GM19372 (cell line): Measurements from ENCODE around the gene OTOGL.

Source experiments
- ATAC-seq: cut with Tn5 transposase; IDR thresholded peaks from one replicate; pipeline ENCODE4 v1.9.1; 2021; ENCODE audit warnings: mild to moderate bottlenecking, low read depth, moderate library complexity; ENCODE audit not compliant: unreplicated experiment

The OTOGL gene

DNA sequence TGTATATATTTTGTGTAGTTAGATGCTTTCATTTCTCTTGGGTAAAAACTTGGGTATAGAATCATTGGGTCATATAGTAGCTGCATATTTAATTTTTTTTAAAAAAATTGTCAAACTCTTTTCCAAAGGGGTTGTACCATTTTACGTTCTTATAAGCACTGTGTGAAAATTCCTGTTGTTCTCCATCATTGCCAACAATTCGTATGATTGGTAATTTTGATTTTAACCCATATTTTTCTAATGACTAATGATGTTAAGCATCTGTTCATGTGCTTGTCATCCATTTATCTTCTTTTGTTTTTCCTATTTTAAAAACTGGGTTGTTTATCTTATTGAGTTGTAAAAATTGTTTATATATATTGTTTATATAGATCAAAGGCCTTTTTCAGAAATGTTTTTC is 77.4 kb downstream of the OTOGL start:
- ATAC-seq = no peak

DNA sequence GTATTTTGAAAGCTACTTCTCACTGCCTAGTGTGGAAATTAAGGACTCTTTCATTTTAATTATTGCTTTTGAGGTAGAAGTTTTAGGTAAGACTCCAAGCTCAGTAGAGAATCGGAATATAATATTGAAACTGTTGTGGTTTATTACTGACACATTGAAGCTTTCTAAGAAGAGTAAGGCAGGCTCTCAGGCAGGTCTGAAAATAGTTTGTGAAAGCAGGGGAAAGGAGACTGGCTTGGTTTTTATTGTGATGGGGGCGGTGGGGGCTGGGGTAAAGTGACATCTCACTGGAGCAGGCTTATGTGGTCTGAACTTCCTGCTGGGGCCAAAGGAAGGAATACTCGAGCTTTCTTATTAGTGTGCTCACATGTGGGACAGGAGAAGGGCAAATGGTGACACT is 79.5 kb downstream of the OTOGL start:
- peak; percentile 76 for ATAC-seq

DNA sequence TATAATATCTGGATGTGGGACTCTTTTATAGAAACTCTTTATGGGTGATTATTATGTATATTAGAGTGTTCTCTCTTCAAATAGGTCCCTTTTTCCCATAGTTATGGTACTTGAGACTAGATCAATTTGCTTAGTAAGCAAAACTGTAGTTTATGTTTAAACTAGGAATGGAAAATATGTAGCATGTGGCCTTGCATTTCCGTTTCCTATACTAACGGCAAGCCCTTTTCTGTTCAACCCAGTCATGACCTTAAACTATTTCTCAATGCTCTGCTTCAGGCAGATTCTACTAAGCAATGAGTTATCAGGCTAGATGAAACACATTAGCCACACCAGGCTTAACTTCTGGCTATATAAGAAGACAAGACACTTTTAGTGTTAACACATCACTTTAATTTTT is 84.6 kb downstream of the OTOGL start:
- ATAC-seq = no peak

DNA sequence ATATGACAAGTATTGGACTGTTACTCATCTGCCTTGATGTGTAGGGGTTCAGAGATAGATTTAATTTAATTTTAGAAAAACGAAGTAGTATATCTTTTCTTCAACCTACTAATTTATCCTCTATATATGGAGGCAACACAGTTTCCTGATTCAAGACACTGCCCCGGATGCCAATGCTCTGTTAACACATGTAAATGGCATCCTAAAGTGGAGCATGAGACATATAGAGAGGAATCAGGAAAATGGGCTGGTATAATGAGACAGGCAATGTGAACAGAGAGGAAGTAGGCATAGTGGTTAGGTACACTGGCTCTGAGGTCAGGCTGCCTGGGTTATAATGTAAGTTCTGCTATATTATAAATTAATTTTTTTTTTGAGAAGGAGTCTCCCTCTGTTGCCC is 85.6 kb downstream of the OTOGL start:
- ATAC-seq = no peak

DNA sequence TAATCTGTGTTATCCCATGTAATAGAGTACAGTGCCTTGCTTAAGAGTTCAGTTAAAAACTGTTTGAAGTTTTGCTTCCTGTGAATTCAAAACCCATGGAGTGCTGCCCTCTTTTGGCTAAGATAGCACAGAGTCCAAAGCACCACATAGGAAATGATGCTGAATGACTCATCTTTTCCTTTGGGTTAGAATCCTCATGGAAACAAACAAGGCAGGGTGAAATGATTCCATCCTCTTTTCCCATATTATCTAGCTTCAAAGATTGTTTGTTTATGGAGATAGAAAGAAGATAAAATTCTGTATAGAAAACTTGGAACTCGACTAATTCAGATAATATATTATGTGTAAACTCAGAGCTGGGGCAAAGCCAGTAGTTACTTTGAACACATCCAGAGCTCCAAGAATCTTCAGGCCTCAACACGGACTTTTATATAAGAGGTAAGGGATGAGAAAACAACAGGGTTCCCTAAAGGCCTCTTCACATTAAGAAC is 87.4 kb downstream of the OTOGL start:
- peak; percentile 55 for ATAC-seq

DNA sequence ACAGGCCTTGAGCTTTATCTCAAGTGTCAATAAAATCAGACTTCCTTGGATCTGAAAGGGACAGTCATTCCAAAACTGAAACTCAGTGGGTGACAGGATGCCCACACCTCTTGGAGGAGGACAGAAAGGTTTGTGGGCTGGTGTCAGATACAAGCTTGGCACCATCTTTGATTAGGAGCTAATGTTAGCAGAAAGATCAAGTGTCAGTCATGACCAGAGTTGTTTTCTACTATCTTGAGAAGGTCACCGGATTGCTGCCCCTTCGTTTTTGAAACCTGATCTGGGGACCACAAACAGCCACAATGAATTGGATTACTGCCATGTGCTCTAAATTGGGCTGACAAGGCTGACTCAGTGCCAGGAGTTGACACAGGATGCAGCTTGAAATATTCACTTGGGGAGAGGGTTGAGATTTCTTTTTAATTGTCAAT is 88.3 kb downstream of the OTOGL start:
- peak; percentile 51 for ATAC-seq

DNA sequence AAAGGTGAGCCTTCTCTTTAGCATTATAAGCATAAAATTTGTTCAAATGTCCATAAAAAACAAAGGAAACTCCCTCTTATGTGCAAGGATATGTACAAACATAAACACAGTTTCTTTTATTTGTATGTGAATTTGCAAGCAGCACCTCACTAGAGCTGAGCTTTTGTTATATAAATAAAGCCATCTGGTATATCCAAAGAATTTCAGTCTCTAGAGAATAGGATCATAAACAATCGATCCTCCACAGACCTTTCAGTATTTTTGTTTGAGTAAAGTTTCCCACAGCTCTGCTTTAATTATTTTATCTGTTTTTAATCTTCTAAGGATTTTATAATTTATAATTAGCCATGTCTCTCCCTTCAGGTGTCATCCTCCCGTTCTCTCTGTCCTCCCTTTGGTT is 89.2 kb downstream of the OTOGL start:
- ATAC-seq = no peak

DNA sequence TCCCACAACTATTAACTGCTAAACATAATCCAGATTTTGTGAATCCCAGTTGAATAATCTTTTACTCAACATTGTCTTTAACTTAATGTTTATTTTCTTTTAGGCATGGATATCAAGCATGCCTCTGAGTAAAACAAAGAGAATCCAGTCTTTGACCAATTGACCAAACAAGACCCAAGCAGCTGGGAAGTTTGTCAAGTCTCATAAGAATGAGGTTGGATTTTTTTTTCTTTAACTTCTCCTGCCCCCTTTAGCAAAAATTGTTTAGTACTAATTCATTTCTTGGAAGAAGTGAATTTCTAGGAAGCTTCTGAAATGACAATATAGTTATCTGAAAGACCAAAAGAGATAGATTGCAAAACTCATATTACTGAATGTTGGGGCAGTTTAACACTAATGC is 89.9 kb downstream of the OTOGL start:
- no peak for ATAC-seq

DNA sequence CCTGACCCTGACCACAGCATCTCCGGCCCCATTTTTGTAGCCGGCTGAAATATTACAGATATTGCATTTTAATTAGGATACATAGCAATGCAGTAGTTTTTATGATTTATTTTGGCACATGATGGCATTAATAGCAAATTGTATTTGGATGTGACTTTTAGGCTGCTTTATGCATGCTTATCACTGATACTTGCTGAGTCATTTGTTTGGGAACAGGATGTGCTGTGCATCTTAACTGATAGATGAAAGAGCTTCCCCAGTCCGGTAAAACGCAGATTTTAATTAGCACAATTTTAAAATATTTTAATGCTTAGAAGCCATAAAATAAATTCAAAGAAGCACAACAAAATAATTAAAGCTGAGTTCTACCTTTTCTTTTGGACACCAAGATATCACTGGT is 90.7 kb downstream of the OTOGL start:
- ATAC-seq = no peak

DNA sequence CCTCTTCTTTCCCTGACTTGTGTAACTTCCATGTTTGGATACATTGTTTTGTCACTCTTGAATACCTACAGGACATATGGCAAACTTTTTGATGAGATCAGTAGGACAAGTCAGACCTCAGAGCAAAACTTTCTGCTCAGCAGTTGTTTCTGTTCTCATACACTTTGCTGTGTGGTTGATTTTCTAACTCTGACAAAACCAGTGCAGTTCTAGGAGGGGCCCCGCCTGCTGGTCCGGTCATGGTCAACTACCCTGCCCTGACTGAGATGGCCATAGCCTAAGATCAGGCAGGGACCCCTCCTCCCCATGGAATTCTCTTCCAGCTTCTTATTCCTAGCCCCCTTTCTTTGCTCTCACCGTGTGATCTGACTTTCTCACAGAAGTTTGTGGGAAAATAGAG is 92.8 kb downstream of the OTOGL start:
- ATAC-seq = no peak

DNA sequence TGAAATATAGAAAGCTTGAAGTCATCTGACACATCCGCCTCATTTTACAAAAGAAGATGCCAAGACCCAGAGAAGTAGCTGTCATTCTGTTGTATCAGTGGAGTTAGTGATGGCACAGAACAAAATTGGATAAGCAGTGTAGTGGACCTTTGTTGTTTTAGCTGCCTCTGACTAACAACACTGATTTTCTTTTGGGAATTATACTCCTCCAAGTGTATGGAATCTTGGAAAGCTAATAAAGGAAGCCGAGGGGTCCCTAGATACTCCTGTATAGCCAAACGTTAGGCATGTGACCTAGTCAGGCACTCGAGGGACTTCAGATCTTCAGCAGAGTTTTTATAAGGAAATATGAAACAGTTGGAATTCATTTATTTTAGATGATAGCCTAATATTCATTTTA is 94.5 kb downstream of the OTOGL start:
- no peak for ATAC-seq

DNA sequence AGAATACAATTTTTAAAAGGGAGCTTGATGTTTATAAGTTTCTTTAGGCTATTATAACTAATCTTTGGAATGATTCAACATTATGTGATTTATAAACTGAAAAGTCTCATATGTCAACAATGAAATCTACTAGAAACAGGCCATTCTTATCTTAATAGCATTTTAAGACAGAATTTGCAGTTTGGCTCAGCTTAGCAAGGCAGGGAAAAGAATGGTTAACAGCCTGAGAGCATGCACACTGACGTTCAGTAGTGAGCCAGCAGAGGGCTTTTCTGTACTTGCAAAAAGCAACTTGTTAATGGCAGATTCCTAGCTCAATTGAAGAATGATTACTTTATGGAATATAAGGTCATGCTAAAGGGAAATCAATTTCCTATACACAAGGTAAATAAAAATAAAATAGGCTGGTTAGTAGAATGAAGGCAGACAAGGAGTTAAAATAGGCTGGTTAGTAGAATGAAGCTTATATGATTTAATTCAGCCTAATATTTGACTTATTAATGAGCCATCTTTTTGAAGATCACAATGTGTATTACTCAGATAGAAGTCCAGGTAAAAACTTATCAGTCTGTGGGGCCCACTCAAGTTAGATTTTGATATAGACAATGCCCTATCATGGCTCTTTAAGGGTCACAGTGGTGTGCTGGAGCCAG is 95.9 kb downstream of the OTOGL start:
- peak; percentile 64 for ATAC-seq

DNA sequence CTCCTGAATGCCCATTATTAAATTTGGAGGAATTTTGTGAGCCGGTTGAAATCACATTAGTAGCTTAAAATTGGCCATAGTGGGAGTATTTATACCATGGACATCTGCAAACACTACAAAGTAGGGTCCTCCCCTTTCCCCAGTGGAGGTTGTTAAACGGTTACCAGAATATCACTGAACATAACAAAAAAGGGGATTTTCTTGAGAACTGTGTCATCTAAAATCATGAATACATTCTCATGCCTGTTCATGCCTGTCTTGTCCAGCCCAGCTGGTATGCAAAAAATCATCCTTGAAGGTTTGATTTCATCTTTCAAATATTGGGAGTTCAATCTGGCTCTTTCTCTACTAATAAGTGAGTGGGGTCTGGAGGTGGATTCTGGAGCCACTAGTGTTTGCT is 96.4 kb downstream of the OTOGL start:
- ATAC-seq = no peak

DNA sequence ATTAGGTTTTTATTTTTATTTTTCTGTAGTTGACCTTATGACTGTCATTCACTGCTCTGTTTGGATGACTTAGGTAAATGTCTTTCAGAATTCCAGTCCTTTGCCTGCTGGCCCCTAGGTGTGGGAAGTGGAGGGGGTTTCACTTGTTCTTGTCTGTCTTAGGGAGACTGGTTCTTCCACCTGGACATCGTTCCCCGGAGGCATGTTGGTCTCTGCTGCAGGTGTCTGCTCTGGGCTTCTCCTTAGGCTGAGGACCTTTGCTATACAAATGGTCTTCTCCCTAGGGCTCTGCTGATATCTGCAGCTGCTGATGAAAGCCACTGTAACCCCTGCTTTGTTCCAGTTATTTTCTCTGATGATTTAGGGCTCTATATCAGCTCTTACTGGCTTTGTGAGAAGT is 97.1 kb downstream of the OTOGL start:
- no peak for ATAC-seq

DNA sequence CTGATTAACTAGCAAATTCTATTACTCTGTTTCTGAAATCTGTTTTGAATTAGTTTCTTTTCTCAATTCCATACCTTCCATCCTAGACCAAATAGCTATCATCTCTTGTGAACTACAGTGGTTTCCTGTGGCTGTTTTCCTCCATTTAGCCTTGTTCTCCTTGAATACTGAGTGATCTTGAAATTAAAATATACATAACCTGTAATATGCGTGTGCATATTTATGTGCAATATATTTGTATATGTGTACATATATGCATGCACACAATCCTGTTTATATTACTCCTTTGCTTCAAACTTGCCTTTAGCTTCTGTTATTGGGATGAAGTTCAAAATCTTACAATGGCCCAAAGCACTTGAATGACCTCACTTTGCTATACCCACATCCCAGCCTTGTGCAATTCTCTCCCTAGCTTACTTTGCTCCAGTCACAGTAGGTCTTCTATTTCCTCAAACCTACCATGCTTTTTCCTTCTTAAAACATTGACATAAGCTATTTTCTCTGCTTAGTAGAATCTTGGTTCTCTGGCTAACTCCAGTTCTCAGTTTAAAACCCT is 99.5 kb downstream of the OTOGL start:
- no peak for ATAC-seq

DNA sequence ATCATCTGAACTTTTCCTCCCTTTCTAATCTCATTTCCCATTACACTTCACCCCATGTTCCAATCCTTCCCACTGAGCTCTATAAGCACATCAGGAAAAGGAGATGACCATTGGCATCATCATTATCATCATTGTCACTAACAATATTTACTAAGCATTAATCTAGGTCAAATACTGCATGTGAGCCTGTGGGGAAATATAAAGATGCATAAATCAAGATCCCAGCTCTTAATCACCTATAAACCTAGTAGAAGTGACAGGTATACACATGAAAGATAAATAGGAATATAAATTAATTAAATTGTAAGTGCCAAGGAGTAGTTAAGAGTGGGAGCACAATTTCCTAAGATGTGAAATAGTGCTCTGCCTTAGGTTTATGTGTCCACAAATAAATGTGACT is 100.6 kb downstream of the OTOGL start:
- ATAC-seq = no peak

DNA sequence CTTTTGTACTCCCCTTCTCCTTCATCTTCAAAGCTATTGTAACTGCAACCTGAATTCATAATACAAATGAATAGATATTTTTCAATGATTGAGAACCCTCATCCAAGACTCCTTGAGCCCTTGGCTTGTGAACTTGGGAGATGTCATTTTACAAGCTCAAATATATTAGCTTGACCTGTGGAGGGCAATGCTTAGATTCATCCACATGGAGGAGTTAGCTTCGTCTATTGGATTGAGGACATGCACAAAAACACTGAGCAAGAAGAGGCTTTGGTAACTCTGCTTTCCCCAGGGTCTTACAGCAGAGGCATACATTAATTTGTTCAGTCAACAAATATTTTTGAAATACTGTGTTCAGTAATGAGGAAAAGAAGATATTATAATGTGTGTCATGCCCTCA is 101.1 kb downstream of the OTOGL start:
- ATAC-seq = no peak

DNA sequence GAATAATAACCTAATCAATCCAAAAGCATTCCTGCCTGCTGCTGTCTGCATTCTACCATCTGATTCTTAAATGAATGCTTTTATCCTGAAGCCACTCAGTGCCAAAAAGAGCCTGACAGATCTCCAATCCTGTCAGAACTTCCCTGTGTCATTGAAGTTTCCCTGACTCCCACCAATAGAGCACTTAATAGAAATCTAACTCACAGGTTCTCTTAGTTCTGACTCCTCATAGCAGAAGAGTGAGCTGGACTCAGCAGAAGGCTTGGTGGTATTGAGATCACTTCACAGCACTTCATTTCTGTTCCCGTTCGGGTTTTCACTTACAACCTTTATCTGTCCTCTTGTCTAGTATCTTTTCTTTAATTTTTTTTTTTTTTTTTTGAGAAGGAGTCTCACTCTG is 102.6 kb downstream of the OTOGL start:
- no peak for ATAC-seq

DNA sequence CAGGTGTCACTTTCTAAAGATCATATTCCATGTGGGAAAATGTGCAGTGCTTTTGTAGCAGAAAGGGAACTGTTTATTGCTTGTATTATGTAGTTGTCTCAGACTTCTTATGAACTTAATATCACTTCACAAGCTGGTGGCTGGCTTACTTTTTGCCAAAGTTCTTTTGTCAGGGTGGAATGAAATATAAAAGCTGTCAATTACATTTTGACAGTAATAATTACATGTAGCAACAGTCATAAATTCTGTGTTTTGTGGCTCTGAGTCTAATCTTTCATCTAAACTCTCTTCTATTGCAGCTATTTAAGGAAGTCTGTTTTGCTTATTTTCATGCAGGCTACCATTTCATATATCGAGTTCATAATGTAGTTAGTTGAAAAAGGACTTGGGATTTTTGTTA is 106.6 kb downstream of the OTOGL start:
- no peak for ATAC-seq

DNA sequence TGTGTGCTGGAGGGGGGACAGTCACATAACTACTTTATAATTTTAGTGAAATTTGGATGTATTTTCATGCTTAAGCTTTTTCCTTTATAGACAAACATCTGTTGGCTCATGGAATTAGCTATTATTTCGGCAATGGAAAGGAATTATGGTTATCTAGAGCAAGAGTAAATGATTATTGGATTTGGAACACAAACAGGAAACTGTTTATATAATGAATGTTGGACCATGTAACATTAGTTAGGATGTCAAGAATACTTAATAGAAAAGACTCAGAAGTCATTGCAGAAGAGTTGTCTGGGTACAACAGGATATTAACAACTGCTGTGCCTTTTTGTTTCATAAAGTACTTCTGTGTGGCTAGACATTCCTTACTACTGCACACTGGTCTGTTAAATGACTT is 108.7 kb downstream of the OTOGL start:
- no peak for ATAC-seq

DNA sequence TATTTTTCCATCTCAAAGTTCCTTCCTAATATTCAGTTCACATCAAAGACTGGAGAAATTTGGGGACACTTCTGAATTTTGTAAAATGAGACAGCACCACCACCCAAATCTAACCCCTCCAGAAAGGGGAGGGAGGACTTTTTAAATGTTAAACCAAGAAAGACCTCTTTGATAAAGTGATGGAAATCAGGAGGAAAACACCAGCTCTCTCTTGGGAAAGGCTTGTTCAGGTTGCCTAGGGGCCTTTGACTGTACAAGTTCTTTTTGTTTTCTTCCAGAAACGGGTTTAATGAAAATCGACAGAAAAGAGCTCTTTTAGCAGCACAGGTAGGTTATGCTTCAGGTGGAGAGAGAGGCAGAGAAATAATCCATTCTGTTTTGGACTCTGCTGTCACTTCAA is 112.3 kb downstream of the OTOGL start:
- ATAC-seq = no peak

DNA sequence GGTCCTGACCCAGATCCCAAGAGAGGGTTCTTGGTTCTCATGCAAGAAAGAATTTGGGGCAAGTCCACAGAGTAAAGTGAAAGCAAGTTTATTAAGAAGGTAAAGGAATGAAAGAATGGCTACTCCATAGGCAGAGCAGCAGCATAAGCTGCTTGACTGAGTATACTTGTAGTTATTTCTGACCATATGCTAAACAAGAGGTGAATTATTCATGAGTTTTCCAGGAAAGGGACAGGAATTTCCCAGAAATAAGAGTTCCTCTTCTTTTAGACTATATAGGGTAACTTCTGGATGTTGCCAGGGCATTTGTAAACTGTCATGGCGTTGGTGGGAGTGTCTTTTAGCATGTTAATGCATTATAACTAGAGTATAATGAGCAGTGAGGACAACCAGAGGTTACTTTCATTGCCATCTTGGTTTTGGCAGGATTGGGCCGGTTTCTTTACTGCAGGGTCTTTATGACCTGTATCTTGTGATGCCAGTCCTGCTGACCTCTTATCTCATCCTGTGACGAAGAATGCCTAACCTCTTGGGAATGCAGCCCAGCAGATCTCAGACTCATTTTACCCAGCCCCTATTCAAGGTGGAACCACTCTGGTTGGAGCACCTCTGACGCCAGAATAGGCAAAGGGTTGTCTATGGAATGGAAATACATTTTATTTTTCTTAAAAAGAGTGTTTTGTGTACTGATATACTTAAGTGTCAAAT is 113.8 kb downstream of the OTOGL start:
- no peak for ATAC-seq
